Activated naive CD4-positive, alpha-beta T cell treated with anti-CD3 and anti-CD28 coated beads, Interleukin-2, amount 50 U/mL, for 24 hours (primary cell): ENCODE data around the gene CC2D1A.

Experiments used
- H3K27ac Mint-ChIP-seq: one replicate; pipeline ENCODE4 v1.8.0; 2021; ENCODE audit warnings: mild to moderate bottlenecking, mixed read lengths
- H3K27me3 Mint-ChIP-seq: one replicate; pipeline ENCODE4 v1.8.0; 2021; ENCODE audit warnings: mixed read lengths
- H3K36me3 Mint-ChIP-seq: one replicate; pipeline ENCODE4 v1.8.0; 2021; ENCODE audit warnings: mixed read lengths
- H3K4me1 Mint-ChIP-seq: one replicate; pipeline ENCODE4 v1.8.0; 2021; ENCODE audit warnings: mixed read lengths
- H3K4me3 Mint-ChIP-seq: one replicate; pipeline ENCODE4 v1.8.0; 2021; ENCODE audit warnings: mild to moderate bottlenecking, mixed read lengths
- H3K9me3 Mint-ChIP-seq: one replicate; pipeline ENCODE4 v1.8.0; 2021; ENCODE audit warnings: mixed read lengths

The CC2D1A gene

GRCh38 chr19:13935765-13936510 is 29.9 kb downstream of the CC2D1A start:
- no peaks in the 10 kb centered on the region for H3K9me3 Mint-ChIP-seq
- peaks cover 2% of the 10 kb centered on the region for H3K27me3 Mint-ChIP-seq
- no peaks in the 10 kb centered on the region for H3K4me1 Mint-ChIP-seq
- no peak overlapping the region for H3K4me3 Mint-ChIP-seq
- H3K36me3 Mint-ChIP-seq = no peaks in the 10 kb centered on the region
- H3K27ac Mint-ChIP-seq = no peak overlapping the region

DNA sequence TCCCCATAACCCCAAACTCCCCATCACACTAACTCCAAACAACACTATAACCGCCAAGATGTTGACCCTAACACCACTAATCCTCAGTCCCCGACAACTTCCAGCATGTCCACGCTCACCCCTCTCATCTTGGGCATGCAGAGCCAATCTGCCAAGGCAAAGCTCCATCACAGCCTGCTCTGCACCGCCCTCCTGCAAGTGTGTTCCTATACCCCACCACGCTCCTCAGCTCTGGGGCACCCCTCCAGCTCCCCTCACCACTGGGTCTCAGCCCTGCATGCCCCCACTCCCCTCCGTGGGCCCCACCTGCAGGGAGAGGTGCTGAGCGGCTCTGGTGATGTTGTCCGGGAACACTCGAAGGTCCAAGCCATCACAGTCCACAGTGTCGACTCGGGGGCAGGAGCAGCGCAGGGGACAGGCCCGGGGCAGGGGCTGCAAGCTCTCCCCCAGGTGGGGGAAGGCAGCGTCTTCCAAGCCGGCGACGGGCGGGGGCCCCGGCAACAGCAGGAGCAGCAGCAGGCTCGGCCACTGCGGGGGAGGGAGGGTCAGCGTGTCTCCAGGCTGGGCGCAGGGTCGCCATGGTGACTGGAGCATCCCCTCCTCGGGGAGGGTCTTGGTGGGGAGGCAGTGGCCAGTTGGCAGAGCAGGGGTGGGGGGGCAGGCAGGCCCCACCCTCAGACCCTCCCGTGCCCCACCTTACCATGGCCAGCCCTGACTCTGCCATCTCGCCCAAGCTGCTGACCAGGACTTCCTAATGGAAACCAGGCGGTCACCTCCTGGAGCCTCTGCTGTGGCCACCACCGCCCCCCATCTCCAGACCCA is 31.7 kb downstream of the CC2D1A start:
- no peaks in the 10 kb centered on the region for H3K36me3 Mint-ChIP-seq
- no peaks in the 10 kb centered on the region for H3K4me1 Mint-ChIP-seq
- no peaks in the 10 kb centered on the region for H3K9me3 Mint-ChIP-seq

DNA sequence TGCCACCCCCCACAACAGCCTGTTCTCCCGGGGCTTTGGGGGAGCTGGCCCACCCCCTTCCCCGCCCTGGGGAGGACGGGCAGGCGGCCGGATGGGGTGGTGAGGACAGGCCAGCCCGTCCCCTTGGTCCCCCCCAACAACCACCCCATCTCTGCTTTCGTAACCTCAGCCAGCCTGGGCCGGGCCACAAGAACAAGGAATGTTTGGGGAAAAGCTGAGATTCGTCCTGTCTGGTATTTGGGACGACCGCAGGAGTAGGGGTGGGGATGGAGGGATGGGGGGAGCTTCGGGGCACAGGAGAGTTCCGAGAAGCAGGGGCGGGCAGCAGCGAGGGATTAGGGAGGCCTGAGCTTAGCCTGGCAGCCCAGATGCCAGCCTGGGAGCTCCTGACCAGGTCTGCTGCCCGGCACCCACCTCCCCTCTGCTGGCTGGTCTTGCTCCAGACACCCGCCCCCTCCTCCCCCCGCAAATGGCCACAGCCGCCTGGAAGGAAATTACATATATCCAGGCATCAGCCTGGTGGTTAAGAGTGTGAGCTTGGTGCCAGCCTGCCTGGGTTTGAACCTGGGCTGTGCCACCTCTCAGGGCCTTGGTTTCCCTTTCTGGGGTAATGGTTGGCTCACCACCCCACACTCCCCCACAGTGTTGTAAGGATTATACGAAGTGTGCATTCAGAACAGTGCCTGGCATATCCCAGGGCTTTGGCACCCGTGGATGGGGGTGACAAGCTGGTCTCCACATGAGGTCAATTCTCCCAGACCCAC is 32.5 kb downstream of the CC2D1A start, which contains the start of gene PODNL1:
Gene PODNL1, minus strand, starts transcription at position 117 of the 764 bp plus-strand sequence. CDS start 236 bp downstream, outside the sequence.
- Mint-ChIP-seq H3K36me3 (no peaks in the 10 kb centered on the region), H3K4me3 (no peak within 1 kb of the TSS), H3K4me1 (no peaks in the 10 kb centered on the region), H3K27ac (no peak within 1 kb of the TSS), H3K27me3 (peaks cover 2% of the 10 kb centered on the region), H3K9me3 (no peaks in the 10 kb centered on the region)

More for the DNA sequence above, 31.7 kb downstream of the CC2D1A start:
- Mint-ChIP-seq H3K4me3 (no peak overlapping the region), H3K27me3 (peaks cover 2% of the 10 kb centered on the region), H3K27ac (no peak overlapping the region)

GRCh38 chr19:13942023-13942684 is 36.2 kb downstream of the CC2D1A start:
- Mint-ChIP-seq H3K27ac (no peak overlapping the region), H3K4me3 (no peak overlapping the region), H3K9me3 (no peaks in the 10 kb centered on the region), H3K4me1 (no peaks in the 10 kb centered on the region), H3K27me3 (peaks cover 2% of the 10 kb centered on the region), H3K36me3 (no peaks in the 10 kb centered on the region)

GRCh38 chr19:13946414-13946813 is 40.4 kb downstream of the CC2D1A start:
- Mint-ChIP-seq H3K36me3 (no peaks in the 10 kb centered on the region), H3K9me3 (no peaks in the 10 kb centered on the region), H3K27me3 (no peaks in the 10 kb centered on the region), H3K27ac (no peak overlapping the region), H3K4me3 (no peak overlapping the region), H3K4me1 (no peaks in the 10 kb centered on the region)

GRCh38 chr19:13951043-13951442 is 45.0 kb downstream of the CC2D1A start:
- no peaks in the 10 kb centered on the region for H3K27me3 Mint-ChIP-seq
- H3K4me1 Mint-ChIP-seq = peaks cover 21% of the 10 kb centered on the region
- H3K27ac Mint-ChIP-seq = no peak overlapping the region
- H3K36me3 Mint-ChIP-seq = no peaks in the 10 kb centered on the region
- no peak overlapping the region for H3K4me3 Mint-ChIP-seq
- H3K9me3 Mint-ChIP-seq = no peaks in the 10 kb centered on the region

DNA sequence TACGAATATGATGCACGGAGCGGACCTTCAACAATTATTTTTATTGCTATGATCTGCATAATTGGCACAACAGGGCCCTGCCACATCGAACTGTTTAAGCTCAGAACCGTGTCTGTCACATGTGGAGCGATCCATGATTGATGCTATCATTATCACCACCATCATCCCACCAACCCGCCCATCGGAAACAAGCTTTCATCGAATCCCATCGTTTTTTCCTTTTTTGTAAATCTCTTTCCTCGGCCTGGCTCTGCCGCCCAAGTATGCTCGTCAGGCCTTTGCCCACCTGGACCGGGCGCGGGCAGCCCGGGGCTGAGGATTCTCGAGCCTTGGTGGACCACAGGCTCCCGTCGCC is 45.8 kb downstream of the CC2D1A start:
- H3K36me3 Mint-ChIP-seq = no peaks in the 10 kb centered on the region
- no peaks in the 10 kb centered on the region for H3K9me3 Mint-ChIP-seq
- peaks cover 21% of the 10 kb centered on the region for H3K4me1 Mint-ChIP-seq

GRCh38 chr19:13952154-13952930 is 46.3 kb downstream of the CC2D1A start, which contains the start of gene DCAF15:
TSS of gene DCAF15 (plus strand) at chr19:13952509. CDS start at chr19:13952513, 4 bp downstream.
- Mint-ChIP-seq H3K9me3 (no peaks in the 10 kb centered on the region), H3K27me3 (no peaks in the 10 kb centered on the region), H3K4me1 (peaks cover 21% of the 10 kb centered on the region), H3K36me3 (no peaks in the 10 kb centered on the region), H3K4me3 (peak within 1 kb of the TSS; percentile 97), H3K27ac (peak within 1 kb of the TSS; percentile 95)

More for the DNA sequence above, 45.8 kb downstream of the CC2D1A start:
- peak overlapping the region; percentile 97 for H3K4me3 Mint-ChIP-seq
- H3K27ac Mint-ChIP-seq = peak overlapping the region; percentile 95
- no peaks in the 10 kb centered on the region for H3K27me3 Mint-ChIP-seq

GRCh38 chr19:13952931-13953531 is 47.0 kb downstream of the CC2D1A start:
- H3K9me3 Mint-ChIP-seq = no peaks in the 10 kb centered on the region
- H3K36me3 Mint-ChIP-seq = no peaks in the 10 kb centered on the region
- peak overlapping the region; percentile 65 for H3K27ac Mint-ChIP-seq
- no peaks in the 10 kb centered on the region for H3K27me3 Mint-ChIP-seq
- peaks cover 21% of the 10 kb centered on the region for H3K4me1 Mint-ChIP-seq
- H3K4me3 Mint-ChIP-seq = peak overlapping the region; percentile 87

DNA sequence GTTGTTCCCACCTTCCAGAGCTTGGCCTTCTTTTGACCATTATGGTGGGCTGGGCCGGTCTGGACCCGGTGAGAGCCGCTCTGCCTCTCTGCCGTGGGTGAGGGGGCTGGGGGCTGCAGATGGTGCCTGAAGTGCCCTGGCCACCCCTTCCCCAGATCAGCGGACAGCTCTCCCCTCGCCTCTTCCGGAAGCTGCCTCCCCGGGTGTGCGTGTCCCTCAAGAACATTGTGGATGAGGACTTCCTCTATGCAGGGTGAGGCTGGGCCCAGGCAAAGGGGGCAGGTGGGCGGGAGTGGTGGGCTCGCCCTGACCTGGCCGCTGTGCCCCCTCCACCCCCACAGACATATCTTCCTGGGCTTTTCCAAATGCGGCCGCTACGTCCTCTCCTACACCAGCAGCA is 48.2 kb downstream of the CC2D1A start:
- H3K36me3 Mint-ChIP-seq = no peaks in the 10 kb centered on the region
- peak overlapping the region; percentile 87 for H3K4me3 Mint-ChIP-seq
- no peak overlapping the region for H3K27ac Mint-ChIP-seq

DNA sequence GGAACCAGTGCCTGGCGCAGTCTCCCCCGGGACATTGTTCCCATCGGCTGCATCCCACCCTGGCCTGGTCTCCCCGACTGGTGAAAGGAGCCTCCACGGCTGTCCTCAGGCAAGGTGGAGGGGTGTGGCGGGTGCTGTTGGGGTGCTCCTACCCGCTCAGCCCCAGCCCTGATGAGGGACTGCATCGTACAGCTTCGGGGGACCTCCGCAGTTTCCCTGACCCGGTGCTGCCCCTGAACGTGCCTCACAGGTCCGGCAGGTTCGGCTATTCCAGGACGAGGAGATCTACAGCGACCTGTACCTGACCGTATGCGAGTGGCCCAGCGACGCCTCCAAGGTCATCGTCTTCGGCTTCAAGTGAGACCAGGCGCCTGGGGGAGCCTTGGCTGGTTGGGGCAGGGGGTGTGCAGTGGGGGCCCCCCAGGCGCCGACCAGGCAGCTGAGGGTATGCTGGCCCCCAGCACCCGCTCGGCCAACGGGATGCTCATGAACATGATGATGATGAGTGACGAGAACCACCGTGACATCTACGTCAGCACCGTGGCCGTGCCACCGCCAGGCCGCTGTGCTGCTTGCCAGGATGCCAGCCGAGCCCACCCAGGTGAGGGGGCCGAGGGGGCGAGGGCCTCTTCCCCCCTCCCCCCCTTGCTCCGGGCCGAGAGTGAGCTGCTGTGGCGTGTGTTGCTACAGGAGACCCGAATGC is 49.8 kb downstream of the CC2D1A start:
- Mint-ChIP-seq H3K4me1 (peaks cover 21% of the 10 kb centered on the region), H3K27me3 (no peaks in the 10 kb centered on the region), H3K9me3 (no peaks in the 10 kb centered on the region), H3K27ac (no peak overlapping the region), H3K4me3 (no peak overlapping the region), H3K36me3 (no peaks in the 10 kb centered on the region)

More for the DNA sequence above, 48.2 kb downstream of the CC2D1A start:
- Mint-ChIP-seq H3K27me3 (no peaks in the 10 kb centered on the region), H3K9me3 (no peaks in the 10 kb centered on the region), H3K4me1 (peaks cover 21% of the 10 kb centered on the region)

- Mint-ChIP-seq H3K4me1 (peaks cover 21% of the 10 kb centered on the region), H3K9me3 (no peaks in the 10 kb centered on the region), H3K27ac (no peak overlapping the region), H3K4me3 (no peak overlapping the region), H3K36me3 (peaks cover 1% of the 10 kb centered on the region), H3K27me3 (no peaks in the 10 kb centered on the region)
These were observed 50.4 kb downstream of the CC2D1A start for GRCh38 chr19:13956365-13956744.

GRCh38 chr19:13957051-13957450 is 51.0 kb downstream of the CC2D1A start:
- Mint-ChIP-seq H3K9me3 (no peaks in the 10 kb centered on the region), H3K36me3 (peaks cover 5% of the 10 kb centered on the region), H3K27me3 (no peaks in the 10 kb centered on the region), H3K4me1 (peaks cover 15% of the 10 kb centered on the region), H3K27ac (no peak overlapping the region), H3K4me3 (no peak overlapping the region)

DNA sequence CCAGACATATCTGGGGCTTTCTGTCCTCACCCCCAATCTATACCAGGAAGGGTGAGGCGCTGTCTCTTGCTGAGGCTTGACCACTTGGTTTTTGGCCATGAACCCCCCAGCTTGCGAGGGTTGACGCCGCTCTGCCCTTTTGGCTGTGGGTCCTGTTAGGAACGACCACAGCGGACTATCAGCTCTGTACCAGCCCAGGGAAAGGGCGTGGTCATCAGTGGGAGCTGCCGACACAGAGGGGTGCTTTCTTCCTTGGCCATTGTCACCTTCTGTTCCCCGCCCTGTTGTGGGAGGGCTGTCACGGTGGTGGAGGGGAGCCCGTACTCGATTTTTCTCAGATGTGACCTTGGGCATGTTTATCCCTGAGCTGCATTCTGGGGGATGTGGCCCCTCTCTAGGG is 52.0 kb downstream of the CC2D1A start:
- Mint-ChIP-seq H3K36me3 (peaks cover 5% of the 10 kb centered on the region), H3K27me3 (no peaks in the 10 kb centered on the region), H3K9me3 (no peaks in the 10 kb centered on the region), H3K27ac (no peak overlapping the region), H3K4me1 (peaks cover 13% of the 10 kb centered on the region), H3K4me3 (no peak overlapping the region)
